Lung (tissue), 12 donors: Measurements from ENCODE around the gene FIGNL2. TPM values are rescaled to one million over a fixed set of nuclear protein-coding genes. Genes with fewer than 3 reads are reported as not detected.

Experiments
- ATAC-seq: fragments of 200-7000 bp; cut with Tn5 transposase; one replicate; pipeline ENCODE4 v1.9.1; 2020; ENCODE audit warnings: moderate number of reproducible peaks; ENCODE audit not compliant: insufficient read depth, low FRiP score
- DNase-seq, 3 donors: peaks; one replicate each; pipeline ENCODE4 v3.0.0-alpha.2; 2013 to 2017
- H3K27ac ChIP-seq, 2 donors: one replicate each; pipeline ENCODE4 v1.5.1; 2013; ENCODE audit warnings: mild to moderate bottlenecking in 2 of 2, moderate library complexity in 2 of 2, control low read depth in 1 of 2, inconsistent platforms in 1 of 2, low read depth in 1 of 2, low read length in 1 of 2
- H3K27me3 ChIP-seq, 3 donors: one replicate each; pipeline ENCODE4 v1.5.1; 2013; ENCODE audit warnings: low read length in 2 of 3; ENCODE audit not compliant: control insufficient read depth in 3 of 3, insufficient read depth in 3 of 3
- H3K36me3 ChIP-seq, 4 donors: one replicate each; pipeline ENCODE4 v1.5.1; 2013; ENCODE audit warnings: low read length in 4 of 4, mild to moderate bottlenecking in 1 of 4, moderate library complexity in 1 of 4; ENCODE audit not compliant: control insufficient read depth in 4 of 4, insufficient read depth in 4 of 4
- H3K4me1 ChIP-seq, 5 donors: one replicate each; pipeline ENCODE4 v1.5.1; 2013; ENCODE audit warnings: low read length in 5 of 5, mild to moderate bottlenecking in 2 of 5, moderate library complexity in 1 of 5; ENCODE audit not compliant: control insufficient read depth in 5 of 5, insufficient read depth in 5 of 5
- H3K4me3 ChIP-seq: one replicate; pipeline ENCODE4 v1.5.1; 2013; ENCODE audit warnings: mild to moderate bottlenecking, control low read depth, moderate library complexity
- H3K9ac ChIP-seq, 2 donors: one replicate each; pipeline ENCODE4 v1.5.1; 2013; ENCODE audit warnings: low read length in 2 of 2, control low read depth in 1 of 2; ENCODE audit not compliant: insufficient read depth in 1 of 2
- H3K9me3 ChIP-seq, 4 donors: one replicate each; pipeline ENCODE4 v1.5.1; 2013; ENCODE audit warnings: low read length in 3 of 4, mild to moderate bottlenecking in 1 of 4, moderate library complexity in 1 of 4; ENCODE audit not compliant: control insufficient read depth in 4 of 4, insufficient read depth in 3 of 4
- CTCF ChIP-seq: IDR thresholded peaks from 2 replicates; pipeline ENCODE4 v1.5.1; 2012; ENCODE audit warnings: mild to moderate bottlenecking; ENCODE audit errors: control extremely low read depth, extremely low read depth
- WGBS, 2 donors: extraction: QIAGEN DNeasy Blood & Tissue Kit; methylation state at CpG; one replicate each; pipeline ENCODE4 v1.1.7; 2013; 5-methylcytosine and 5-hydroxymethylcytosine counted together
- polyA plus RNA-seq, 2 donors: library from polyadenylated mRNA; stranded (reverse); fragments of 200-250 nt; gene quantifications; one replicate each; pipeline ENCODE4 v1.2.1, GENCODE V29; 2013
- total RNA-seq, 2 donors: library from RNA; depleted of rRNA in 1 of 2; stranded (reverse); fragments of >200 nt in 1 of 2; gene quantifications; one replicate each; pipeline ENCODE4 v1.2.1, GENCODE V29; 2014 to 2021
- donor health status: control.
- donor health status: control.
- donor health status: Bipolar disorder and iron deficiency.
- donor health status: healthy.
- donor health status: DM: yes; HTN: yes; CAD: no.

The FIGNL2 gene
- total and polyA plus RNA-seq, 4 donors: 0.33 to 1.9 (median 0.80) TPM

DNA sequence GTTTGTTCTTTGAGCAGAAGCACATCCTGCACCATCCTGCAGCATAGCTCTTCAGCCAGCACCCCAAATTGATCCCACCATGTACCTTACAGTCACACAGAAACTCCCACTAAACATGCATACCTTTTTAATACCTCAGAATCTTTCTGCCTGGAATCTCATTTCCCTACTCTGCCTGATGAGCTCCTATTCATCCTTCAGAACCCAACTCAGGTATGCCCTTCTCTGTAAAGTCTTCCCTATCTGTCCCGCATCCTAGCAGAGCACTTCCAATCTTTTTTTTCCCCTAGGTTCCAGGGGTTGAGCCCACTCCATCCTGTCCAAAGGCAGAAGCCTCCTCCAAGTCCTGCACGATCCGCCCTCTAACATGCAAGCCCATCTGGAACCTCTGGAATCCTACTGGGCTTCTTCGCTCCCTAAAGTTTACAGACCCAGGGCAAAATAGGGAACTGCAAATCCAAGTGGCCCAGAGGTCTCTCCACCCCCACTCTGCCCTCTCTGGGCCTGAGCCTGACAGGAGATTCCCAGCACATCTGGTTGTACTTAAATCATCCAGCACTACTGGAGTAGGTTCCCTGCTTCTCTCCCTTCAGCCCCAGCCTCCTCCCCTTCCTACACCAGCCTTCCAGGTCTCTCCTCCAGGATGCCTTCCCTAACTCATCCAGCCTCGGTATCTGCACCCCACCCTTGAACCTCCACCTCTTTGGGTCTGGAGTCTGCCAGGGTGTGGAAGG, 4.1 kb upstream of the FIGNL2 start:
- WGBS, 2 donors: 87 to 95% methylated on average over 5 of the region's 5 CpGs
- ATAC-seq: no peak

DNA sequence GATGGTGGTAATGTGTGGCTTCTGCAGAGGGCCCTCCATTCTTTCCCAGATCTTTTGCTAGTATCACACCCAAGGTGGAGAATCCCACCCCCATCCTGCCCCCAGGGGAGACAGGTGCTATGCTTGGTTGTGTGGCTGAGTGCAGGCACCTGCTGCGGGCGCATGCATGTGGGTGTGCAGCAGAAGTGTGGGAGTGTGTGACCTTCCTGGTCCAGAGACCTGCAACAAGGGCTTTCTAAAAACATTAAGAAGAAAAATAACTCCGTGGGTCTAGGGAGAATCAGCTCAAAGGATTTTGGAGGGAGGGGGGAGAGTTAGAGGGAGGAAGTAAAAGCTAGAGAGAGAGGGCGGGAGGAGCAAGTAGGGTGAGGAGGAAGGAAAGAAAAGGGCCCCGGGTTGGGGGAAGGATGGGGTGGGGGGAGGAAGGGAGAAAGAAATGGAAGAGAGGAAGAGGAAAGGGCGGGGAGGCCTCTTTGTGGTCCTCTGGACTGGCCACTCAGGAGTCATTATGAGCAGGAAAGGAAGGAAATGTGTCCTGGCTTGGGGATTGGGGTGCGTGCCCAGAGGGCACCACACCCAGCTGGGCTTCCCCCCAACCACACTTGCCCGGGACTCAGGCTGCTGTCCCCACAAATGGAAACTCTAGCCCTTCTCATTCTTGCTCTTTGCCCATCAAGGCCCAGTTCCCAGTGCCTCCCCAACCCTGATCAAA, 3.1 kb upstream of the FIGNL2 start:
- Histone ChIP-seq H3K4me3 (no peak overlapping the region), H3K9ac (no peak overlapping the region), H3K4me1 (peaks cover 0 to 15% (median 2%) of the 10 kb centered on the region in 5 donors), H3K27me3 (peaks cover 0 to 3% (median 0%) of the 10 kb centered on the region in 3 donors), H3K36me3 (no peaks in the 10 kb centered on the region), H3K9me3 (peaks cover 0 to 2% (median 0%) of the 10 kb centered on the region in 4 donors), H3K27ac (peak overlapping the region; percentile 3 to 57)
- TF ChIP-seq CTCF: no peak
- no peak for DNase-seq
- 24 to 40% methylated on average over 7 to 8 of the region's 8 CpGs for WGBS, 2 donors
- no peak for ATAC-seq

More for the DNA sequence above, 4.1 kb upstream of the FIGNL2 start:
- Histone ChIP-seq H3K9me3 (peaks cover 0 to 2% (median 0%) of the 10 kb centered on the region in 4 donors), H3K4me3 (no peak overlapping the region), H3K9ac (no peak overlapping the region), H3K27me3 (peaks cover 0 to 3% (median 0%) of the 10 kb centered on the region in 3 donors), H3K36me3 (no peaks in the 10 kb centered on the region), H3K27ac (peak overlapping the region in 1 of 2 donors; percentile 57), H3K4me1 (peaks cover 0 to 14% (median 0%) of the 10 kb centered on the region in 5 donors)
- no peak for DNase-seq
- no peak for TF ChIP-seq CTCF

DNA sequence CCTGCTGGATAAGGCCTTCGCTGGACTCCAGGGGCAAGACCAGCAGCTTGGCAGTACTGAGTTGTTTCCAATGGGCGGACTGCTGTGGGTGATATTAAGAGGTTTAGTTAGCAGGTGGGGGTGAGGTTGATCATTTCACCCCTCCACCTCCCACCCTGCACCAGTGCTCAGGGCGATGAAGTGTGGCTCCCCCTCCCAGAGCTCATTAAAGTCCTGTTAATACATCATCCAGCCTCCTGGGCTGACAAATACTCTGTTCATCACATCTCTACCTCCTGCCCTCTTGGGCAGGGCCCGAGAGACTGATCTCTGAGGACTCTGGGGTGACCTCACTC, 2.4 kb upstream of the FIGNL2 start:
- Histone ChIP-seq H3K4me1 (peaks cover 0 to 19% (median 7%) of the 10 kb centered on the region in 5 donors), H3K4me3 (no peak overlapping the region), H3K36me3 (no peaks in the 10 kb centered on the region), H3K27ac (peak overlapping the region; percentile 3 to 15), H3K9ac (no peak overlapping the region), H3K27me3 (peaks cover 0 to 4% (median 3%) of the 10 kb centered on the region in 3 donors), H3K9me3 (peaks cover 0 to 2% (median 0%) of the 10 kb centered on the region in 4 donors)
- ATAC-seq (no peak), DNase-seq (no peak)
- TF ChIP-seq CTCF: no peak
- WGBS, 2 donors: 80 to 81% methylated on average over 4 of the region's 4 CpGs
